NCI-H69 (cell line): ENCODE data around the gene SLC38A3.

Experiments used
- DNase-seq: peaks from one replicate; lab custom pipeline; 2025; lab: John Stamatoyannopoulos, UW

SLC38A3 gene

DNA sequence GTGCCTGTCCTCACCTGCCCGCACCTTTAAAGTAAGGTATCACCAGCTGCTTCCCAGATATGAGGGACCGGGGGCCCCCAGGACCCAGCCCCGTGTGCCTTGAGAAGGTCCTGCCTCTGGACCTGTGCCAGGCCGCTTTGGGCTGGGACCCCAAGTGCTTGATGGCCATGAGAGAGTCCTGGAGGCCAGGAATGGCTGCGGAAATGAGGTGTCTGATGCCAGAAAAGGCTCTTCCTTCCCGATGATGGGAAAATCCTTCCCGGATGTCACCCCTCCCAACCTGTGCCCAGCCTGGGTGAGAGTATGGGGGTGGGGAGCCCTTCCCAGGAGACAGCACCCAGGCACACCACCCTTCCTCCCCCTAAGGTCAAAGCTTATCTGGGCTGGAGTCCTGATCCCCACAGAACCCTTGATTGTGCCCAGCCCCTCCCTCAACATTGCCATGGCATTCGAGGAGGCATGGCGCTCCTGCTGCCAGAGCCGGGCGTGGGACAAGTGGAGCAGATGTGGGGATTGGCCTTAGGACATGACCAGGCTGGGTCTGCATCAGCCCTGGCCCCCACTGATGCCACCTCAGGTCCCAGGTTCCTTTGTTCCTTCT lies 35.7 kb upstream of the SLC38A3 start:
- no peak for DNase-seq

DNA sequence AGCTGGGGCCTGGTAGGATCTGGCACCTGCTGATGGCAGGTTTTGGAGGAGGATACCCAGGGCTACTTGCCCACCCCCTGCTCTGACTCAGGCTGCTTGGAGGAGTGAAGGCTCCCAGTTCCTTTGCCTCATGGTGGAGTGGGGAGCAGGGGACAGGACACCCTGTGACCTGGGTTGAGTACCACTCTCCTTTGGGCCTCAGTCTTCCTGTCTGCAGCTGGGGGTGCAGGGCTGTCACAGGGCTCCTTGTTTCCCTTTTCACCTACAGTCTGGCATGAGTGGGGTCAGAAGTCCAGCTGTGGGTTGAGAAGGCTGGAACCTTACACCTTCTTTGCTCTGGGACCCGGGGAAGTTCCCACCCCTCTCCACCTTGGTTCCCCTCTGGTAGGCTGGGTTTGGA lies 35.2 kb upstream of the SLC38A3 start:
- no peak for DNase-seq

DNA sequence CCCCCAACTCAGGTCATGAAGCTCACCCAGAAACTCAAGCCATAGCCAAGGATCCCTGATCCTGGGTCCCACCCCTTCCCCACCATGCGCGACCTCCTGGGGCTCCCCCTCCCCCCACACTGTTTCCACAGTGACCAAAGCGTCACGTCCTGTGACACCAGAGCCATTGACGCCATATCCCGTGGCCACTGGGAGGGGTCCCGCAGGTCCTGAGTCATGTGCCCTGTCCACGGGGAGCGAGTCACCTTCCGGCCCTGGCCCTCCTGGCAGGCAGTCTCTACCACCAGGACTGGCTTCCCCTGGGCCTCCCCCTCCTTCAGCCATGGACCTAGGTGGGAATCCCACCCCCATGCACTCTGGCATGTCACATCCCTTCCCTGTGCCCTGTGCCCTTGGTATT lies 34.4 kb upstream of the SLC38A3 start:
- DNase-seq = no peak

DNA sequence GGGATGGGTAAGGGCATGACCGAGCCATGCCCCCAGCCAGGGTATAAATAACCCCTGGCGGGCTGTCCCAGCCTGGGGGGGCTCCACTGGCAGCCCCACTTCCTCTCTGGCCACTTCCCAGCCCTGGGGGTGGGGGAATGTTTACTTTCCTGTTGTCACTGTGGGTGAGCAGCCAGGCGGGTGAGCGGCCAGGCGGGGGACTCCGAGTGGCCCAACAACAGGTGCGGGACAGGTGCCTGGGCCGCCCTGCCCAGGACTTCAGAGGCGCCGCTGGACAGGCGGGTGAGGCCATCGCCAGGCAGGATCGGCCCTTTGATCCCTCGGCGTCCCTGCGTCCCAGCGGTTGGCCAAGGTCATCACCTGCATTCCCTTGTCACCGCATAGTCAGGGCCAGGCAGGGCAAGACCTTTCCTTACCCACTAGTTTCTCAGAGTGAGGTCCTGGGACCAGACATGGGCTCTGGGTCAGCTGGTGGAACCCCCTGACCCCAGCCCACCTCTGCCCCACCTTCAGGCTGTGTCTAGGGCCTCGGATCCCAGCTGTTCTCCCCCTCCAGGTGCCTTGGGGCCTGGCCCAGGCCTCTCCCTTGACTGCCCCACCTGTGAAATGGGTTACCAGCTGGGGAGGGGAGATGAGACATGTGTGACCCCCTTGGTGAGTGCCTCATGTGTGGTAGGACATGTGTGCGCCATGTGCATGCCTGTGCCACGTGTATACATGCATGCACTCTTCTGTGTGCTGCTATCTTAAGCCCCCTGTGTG lies 33.4 kb upstream of the SLC38A3 start:
- no peak for DNase-seq

GRCh38 chr3:50172626-50173220 lies 32.3 kb upstream of the SLC38A3 start:
- no peak for DNase-seq

DNA sequence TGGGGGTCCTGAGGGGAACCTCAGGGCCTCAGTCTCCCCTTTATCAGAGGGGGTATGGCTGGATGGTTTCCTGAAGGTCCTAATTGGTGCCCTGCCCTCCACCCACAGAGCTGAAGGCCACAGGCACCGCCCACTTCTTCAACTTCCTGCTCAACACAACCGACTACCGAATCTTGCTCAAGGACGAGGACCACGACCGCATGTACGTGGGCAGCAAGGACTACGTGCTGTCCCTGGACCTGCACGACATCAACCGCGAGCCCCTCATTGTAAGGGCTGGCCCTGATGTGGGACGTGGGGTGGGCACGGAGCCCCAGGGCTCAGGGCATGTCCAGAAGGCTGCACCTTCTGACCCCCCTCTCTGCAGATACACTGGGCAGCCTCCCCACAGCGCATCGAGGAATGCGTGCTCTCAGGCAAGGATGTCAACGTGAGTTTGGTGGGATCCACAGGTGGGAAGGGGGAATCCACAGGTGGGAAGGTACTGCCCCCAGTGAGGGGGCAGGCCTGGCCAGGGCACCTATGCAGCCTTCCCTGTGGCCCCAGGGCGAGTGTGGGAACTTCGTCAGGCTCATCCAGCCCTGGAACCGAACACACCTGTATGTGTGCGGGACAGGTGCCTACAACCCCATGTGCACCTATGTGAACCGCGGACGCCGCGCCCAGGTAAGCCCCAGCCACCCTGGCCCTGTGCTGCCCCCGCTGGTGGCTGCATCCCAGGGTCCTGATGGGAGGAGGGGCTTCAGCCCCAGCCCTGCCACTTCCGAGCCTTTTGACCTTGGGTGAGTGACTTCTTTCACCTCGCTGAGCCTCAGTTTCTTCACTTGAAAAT lies 31.2 kb upstream of the SLC38A3 start:
- no peak for DNase-seq

DNA sequence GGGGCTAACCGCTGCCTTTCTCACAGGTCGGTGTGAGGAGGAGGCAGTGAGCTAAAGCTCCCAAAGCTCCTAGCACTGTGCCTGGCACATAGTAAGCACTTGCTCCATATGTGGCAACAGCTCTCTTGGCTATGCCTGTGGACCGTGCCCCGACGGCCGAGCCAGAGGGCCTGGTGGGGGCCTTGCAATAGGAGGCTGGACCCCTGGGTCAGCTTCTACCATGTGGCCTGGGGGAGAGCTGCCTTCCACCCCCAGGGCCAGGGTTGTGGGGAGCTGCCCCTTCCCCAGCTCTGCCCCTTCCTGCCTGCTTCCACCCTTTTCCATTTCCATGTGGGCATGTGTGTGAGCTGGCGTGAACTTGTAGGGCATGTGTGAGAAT lies 30.6 kb upstream of the SLC38A3 start:
- DNase-seq = no peak

- DNase-seq = peak; percentile 71
These were observed 30.0 kb upstream of the SLC38A3 start for GRCh38 chr3:50174947-50175524.

DNA sequence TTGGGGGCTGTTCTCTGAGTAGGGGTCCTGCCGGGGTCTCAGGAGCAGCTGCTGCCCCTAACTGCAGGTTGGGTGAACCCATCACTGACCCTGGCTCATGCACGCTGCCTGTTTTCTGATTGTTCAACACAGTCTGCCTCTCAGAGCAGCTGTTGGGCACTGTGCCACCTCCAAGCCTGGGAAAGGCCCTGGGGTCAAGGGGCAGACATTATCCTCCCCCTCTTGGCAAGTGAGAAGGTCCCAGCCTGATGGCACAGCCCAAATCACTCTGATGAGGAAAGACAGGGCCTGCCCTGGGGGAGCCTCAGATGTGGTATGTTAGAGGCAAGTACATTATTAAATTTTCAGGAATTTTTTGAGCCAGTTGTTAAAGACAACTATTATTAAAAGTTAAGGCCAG lies 27.7 kb upstream of the SLC38A3 start:
- peak; percentile 49 for DNase-seq

- DNase-seq = no peak
These were observed 25.4 kb upstream of the SLC38A3 start for GRCh38 chr3:50179710-50180109.

DNA sequence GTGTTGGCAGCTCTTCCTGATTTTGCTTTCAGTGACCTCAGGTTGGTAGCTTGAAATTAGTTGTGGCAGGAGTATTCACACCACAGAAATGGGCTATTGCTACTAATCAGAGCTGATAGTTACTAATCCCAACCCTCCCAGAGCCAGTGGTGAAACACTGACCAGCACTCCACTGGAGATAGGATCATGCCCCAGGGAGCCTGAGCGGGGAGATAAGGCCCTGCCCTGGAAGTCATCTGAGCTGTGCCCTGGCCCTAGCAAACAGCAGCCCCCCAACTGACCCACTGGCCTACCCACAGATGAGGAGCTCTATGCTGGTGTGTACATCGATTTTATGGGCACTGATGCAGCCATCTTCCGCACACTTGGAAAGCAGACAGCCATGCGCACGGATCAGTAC lies 23.1 kb upstream of the SLC38A3 start:
- no peak for DNase-seq

- no peak for DNase-seq
These were observed 22.5 kb upstream of the SLC38A3 start for GRCh38 chr3:50182533-50183099.

DNA sequence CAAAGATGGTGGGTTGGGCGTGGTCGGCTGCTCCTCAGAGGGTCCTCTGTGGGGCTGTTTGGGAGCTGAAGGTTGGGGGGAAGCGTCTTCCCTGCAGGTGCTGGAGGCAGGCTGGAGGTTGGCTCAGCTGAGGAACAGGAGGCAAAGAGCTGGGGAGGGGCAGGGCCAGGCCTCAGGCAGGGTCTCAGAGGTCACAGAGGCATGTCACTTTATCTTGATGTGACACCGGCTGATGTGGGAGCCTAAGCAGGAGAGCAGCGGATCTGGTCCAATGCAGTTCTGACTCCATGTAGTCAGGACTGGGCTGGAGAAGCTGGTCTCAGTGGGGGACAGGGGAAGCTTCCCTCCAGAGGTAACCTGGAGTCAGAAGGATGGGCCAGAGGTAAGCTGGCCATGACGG lies 21.3 kb upstream of the SLC38A3 start:
- no peak for DNase-seq

DNA sequence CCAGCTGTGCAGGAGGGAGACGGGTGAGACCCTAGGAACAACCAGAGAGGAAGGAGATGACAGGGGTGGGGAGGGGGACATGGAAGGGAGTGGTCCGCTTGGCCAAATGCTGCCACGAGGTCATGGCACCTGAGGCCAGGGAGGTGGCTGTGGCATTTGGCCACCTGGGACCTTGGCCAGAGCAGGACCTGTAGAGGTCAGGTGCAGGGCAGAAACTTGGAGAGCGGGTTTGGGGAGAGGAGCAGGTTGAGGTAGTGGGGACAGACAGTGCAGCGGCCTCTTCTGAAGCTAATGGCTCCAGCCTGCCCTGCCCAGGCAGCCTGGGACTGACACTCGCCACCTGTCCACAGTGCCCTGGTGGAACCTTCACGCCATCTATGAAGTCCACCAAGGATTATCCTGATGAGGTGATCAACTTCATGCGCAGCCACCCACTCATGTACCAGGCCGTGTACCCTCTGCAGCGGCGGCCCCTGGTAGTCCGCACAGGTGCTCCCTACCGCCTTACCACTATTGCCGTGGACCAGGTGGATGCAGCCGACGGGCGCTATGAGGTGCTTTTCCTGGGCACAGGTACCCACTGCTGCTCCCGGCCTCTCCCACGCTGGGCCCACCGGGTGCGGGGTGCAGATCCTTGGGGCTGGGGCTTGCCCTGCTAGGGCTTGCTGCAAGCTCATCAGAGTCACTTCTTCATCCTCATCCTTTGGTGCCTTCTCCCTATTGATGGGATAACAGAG lies 20.7 kb upstream of the SLC38A3 start:
- DNase-seq = no peak

DNA sequence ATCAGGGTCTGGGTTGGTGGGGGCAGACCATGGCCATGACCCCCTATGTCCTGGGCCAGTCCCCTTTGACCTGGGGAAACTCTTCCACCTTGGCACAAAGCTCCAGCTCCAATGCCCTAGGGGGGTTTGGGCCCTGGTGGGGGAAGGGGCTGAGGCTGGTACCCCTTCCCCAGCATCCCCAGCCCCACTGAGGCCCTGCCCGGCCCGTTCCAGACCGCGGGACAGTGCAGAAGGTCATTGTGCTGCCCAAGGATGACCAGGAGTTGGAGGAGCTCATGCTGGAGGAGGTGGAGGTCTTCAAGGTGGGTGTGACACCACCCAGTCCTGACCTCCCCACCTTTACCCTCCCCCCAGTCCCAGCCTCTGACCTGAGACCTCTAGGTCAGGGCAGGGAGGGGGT lies 19.8 kb upstream of the SLC38A3 start:
- DNase-seq = no peak

GRCh38 chr3:50186096-50186495 lies 19.0 kb upstream of the SLC38A3 start:
- no peak for DNase-seq

GRCh38 chr3:50187750-50188149 lies 17.3 kb upstream of the SLC38A3 start:
- DNase-seq = no peak

DNA sequence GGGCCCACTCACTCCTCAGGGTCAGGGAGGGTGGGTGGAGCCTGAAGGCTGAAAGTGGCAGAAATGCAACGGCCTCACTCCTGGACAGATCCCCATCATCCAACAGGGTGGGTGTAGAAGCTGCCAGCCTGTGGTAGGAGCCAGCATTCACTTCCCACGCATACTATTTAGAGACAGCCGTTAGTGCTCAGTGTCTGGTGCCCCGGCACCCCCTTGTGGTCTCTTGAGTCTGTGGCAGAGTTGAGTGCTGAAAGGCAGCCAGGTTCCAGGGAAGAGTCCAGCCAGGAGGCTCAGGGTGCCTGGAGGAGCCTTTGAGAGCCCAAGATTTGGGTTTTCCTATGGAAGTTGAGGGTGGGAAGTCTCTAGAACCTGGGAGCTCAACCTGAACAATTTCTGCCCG lies 15.8 kb upstream of the SLC38A3 start:
- DNase-seq = peak; percentile 71

GRCh38 chr3:50189989-50190388 lies 15.1 kb upstream of the SLC38A3 start:
- no peak for DNase-seq

DNA sequence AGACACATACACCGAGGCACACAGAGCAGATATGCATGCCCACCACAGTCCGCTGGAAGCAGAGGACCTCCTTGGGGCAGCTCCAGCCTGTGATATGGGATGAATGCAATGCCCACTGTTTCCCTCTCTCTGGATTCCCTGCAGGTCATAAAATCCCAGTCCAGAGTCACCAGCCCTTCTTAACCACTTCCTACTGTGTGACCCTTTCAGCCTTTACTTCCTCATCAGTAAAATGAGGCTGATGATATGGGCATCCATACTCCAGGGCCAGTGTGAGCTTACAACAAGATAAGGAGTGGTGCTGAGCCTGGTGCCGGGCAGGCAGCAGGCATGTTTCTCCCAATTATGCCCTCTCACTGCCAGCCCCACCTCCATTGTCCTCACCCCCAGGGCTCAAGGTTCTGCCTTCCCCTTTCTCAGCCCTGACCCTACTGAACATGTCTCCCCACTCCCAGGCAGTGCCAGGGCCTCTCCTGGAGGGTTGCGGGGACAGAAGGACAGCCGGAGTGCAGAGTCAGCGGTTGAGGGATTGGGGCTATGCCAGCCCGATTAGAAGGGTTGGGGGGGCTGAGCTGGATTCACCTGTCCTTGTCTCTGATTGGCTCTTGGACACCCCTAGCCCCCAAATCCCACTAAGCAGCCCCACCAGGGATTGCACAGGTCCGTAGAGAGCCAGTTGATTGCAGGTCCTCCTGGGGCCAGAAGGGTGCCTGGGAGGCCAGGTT lies 14.0 kb upstream of the SLC38A3 start, which contains the start of gene GNAT1:
Gene GNAT1, plus strand, starts transcription at position 675 of the 725 bp plus-strand sequence. CDS start 116 bp downstream, outside the sequence.
- DNase-seq = no peak
